ENCODE data around the gene GCAT.

Gene GCAT

GRCh38 chr22:37801946-37802309, 5.8 kb upstream of the GCAT start:
- Mint-ChIP-seq H3K36me3 (no peaks in the 10 kb centered on the region), H3K27ac (no peak overlapping the region), H3K4me3 (peak overlapping the region; percentile 29), H3K9me3 (no peaks in the 10 kb centered on the region), H3K27me3 (peaks cover 44% of the 10 kb centered on the region), H3K4me1 (peaks cover 49% of the 10 kb centered on the region)
- no peak for ATAC-seq

- H3K27ac Mint-ChIP-seq: no peak overlapping the region
- peaks cover 53% of the 10 kb centered on the region for H3K4me1 Mint-ChIP-seq
- H3K27me3 Mint-ChIP-seq: peaks cover 50% of the 10 kb centered on the region
- no peaks in the 10 kb centered on the region for H3K36me3 Mint-ChIP-seq
- no peak for ATAC-seq
- H3K4me3 Mint-ChIP-seq: peak overlapping the region; percentile 62
- H3K9me3 Mint-ChIP-seq: no peaks in the 10 kb centered on the region
Measured at GRCh38 chr22:37802310-37803194, 5.2 kb upstream of the GCAT start.

DNA sequence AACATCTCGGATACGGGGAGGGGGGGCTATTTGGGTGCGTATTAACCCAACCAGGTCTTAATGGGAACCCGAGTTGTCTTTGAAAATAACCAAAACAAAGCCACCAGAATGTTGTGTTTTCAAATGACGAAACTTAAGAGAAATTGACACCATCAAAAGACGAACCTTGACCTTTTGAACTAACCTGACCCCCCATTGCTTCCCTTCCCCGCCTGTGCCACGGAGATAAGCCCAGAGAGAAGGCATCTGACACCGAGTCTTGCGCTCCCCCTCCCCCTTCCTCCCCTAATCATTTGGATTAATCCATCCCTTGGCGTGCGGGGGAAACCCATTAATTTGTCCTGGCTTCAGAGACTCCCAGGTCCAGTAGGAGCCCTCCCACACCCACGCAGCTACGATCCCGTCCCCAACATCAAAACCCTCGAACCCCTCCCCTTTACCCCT, 4.5 kb upstream of the GCAT start:
- H3K27ac Mint-ChIP-seq: no peak overlapping the region
- H3K9me3 Mint-ChIP-seq: no peaks in the 10 kb centered on the region
- no peak for ATAC-seq
- H3K4me3 Mint-ChIP-seq: peak overlapping the region; percentile 62
- H3K4me1 Mint-ChIP-seq: peaks cover 53% of the 10 kb centered on the region
- no peaks in the 10 kb centered on the region for H3K36me3 Mint-ChIP-seq
- peaks cover 57% of the 10 kb centered on the region for H3K27me3 Mint-ChIP-seq

- peaks cover 53% of the 10 kb centered on the region for H3K4me1 Mint-ChIP-seq
- H3K27me3 Mint-ChIP-seq: peaks cover 63% of the 10 kb centered on the region
- H3K27ac Mint-ChIP-seq: peak overlapping the region; percentile 63
Measured at GRCh38 chr22:37803639-37804351, 3.9 kb upstream of the GCAT start.

GRCh38 chr22:37804352-37804880, 3.3 kb upstream of the GCAT start:
- Mint-ChIP-seq H3K9me3 (no peaks in the 10 kb centered on the region), H3K27ac (peak overlapping the region; percentile 63), H3K36me3 (no peaks in the 10 kb centered on the region), H3K4me1 (peaks cover 53% of the 10 kb centered on the region), H3K4me3 (peak overlapping the region; percentile 64), H3K27me3 (peaks cover 69% of the 10 kb centered on the region)
- peak; percentile 51 for ATAC-seq

More at GRCh38 chr22:37803639-37804351, 3.9 kb upstream of the GCAT start:
- no peak for ATAC-seq
- Mint-ChIP-seq H3K36me3 (no peaks in the 10 kb centered on the region), H3K9me3 (no peaks in the 10 kb centered on the region), H3K4me3 (peak overlapping the region; percentile 64)

DNA sequence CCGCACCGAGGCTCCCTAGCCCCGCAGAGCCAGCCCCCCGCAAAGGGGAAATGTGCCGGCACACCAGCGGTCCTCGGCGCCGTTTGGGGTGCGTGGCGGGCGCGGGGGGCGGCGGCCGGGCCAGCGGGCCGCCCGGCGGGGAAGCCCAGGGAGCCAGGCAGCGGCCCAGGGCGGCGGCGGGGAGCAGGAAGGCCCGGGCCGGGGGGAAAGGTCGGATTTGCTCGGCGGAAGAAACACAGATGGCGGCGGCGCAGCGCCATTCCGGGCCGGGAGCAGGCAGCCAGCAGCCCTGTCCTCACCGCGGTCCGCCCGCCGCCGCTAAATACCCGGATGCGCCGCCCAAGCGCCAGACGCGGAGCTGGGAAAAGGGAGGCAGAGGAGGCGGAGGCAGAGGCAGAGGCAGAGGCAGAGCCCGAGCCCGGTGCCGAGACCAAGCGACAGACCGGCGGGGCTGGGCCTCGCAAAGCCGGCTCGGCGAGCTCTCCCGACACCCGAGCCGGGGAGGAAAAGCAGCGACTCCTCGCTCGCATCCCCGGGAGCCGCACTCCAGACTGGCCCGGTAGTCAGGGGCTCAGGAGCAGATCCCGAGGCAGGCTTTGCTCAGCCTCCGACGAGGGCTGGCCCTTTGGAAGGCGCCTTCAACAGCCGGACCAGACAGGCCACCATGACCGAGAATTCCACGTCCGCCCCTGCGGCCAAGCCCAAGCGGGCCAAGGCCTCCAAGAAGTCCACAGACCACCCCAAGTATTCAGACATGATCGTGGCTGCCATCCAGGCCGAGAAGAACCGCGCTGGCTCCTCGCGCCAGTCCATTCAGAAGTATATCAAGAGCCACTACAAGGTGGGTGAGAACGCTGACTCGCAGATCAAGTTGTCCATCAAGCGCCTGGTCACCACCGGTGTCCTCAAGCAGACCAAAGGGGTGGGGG, 2.6 kb upstream of the GCAT start:
- no peaks in the 10 kb centered on the region for H3K36me3 Mint-ChIP-seq
- H3K27me3 Mint-ChIP-seq: peaks cover 76% of the 10 kb centered on the region
- peak overlapping the region; percentile 63 for H3K27ac Mint-ChIP-seq
- H3K4me3 Mint-ChIP-seq: peak overlapping the region; percentile 64
- H3K9me3 Mint-ChIP-seq: no peaks in the 10 kb centered on the region
- peak; percentile 18 for ATAC-seq
- H3K4me1 Mint-ChIP-seq: peaks cover 53% of the 10 kb centered on the region

DNA sequence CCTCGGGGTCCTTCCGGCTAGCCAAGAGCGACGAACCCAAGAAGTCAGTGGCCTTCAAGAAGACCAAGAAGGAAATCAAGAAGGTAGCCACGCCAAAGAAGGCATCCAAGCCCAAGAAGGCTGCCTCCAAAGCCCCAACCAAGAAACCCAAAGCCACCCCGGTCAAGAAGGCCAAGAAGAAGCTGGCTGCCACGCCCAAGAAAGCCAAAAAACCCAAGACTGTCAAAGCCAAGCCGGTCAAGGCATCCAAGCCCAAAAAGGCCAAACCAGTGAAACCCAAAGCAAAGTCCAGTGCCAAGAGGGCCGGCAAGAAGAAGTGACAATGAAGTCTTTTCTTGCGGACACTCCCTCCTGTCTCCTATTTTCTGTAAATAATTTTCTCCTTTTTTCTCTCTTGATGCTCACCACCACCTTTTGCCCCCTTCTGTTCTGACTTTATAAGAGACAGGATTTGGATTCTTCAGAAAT, 1.9 kb upstream of the GCAT start:
- Mint-ChIP-seq H3K4me1 (peaks cover 53% of the 10 kb centered on the region), H3K4me3 (peak overlapping the region; percentile 13), H3K27me3 (peaks cover 77% of the 10 kb centered on the region), H3K9me3 (no peaks in the 10 kb centered on the region), H3K27ac (no peak overlapping the region), H3K36me3 (no peaks in the 10 kb centered on the region)
- no peak for ATAC-seq

DNA sequence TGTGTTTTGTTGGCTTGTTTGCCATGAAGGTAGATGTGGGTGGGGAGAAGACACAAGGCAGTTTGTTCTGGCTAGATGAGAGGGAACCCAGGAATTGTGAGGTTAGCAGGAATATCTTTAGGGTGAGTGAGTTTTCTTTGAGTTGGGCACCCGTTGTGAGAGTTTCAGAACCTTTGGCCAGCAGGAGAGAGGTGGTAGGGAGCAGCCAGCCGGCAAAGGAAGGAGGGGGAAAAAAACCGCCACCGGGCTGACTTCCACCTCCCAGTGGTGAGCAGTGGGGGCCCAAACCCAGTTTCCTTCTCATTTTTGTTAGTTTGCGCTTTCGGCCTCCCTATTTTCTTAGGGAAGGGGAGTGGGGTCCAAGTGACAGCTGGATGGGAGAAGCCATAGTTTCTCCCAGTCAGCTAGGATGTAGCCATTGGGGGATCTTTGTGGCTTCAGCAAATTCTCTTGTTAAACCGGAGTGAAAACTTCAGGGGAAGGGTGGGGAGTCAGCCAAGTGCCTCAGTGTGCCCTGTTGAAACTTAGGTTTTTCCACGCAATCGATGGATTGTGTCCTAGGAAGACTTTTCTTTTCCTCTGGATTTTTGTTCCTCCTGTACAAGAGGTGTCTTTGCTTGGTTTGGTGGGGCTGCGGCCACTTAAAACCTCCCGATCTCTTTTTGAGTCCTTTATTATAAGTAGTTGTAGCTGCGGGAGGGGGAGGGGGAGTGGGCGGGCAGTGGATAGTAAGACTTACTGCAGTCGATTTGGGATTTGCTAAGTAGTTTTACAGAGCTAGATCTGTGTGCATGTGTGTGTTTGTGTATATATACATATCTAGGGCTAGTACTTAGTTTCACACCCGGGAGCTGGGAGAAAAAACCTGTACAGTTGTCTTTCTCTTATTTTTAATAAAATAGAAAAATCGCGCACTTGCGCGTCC, 1.1 kb upstream of the GCAT start:
- peaks cover 53% of the 10 kb centered on the region for H3K4me1 Mint-ChIP-seq
- H3K27me3 Mint-ChIP-seq: peaks cover 77% of the 10 kb centered on the region
- no peaks in the 10 kb centered on the region for H3K36me3 Mint-ChIP-seq
- no peak overlapping the region for H3K27ac Mint-ChIP-seq
- no peak for ATAC-seq
- peak overlapping the region; percentile 13 for H3K4me3 Mint-ChIP-seq
- H3K9me3 Mint-ChIP-seq: no peaks in the 10 kb centered on the region

DNA sequence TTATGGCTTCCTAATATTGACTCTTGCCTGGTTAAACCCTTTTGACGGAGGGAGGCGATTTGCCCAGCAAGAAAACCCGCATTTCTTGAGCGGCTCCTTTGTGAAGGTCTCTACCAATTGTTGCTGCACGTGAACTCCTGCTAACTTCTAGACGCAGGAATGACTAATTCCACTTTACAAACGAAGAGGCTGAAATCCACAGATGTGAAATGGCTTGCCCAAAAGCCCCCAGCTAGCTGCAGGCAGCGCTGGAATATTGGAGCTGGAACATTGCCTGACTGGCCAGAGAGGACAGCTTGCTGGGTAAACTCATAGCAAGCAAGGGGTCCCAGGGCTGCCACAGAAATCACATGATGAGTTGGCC, 542 bp downstream of the GCAT start:
- H3K9me3 Mint-ChIP-seq: no peaks in the 10 kb centered on the region
- H3K4me3 Mint-ChIP-seq: peak overlapping the region; percentile 60
- H3K27ac Mint-ChIP-seq: no peak overlapping the region
- H3K36me3 Mint-ChIP-seq: no peaks in the 10 kb centered on the region
- H3K27me3 Mint-ChIP-seq: peaks cover 81% of the 10 kb centered on the region
- no peak for ATAC-seq
- peaks cover 44% of the 10 kb centered on the region for H3K4me1 Mint-ChIP-seq

GRCh38 chr22:37809672-37810333, 2.1 kb downstream of the GCAT start:
- Mint-ChIP-seq H3K4me1 (peaks cover 30% of the 10 kb centered on the region), H3K4me3 (no peak overlapping the region)

DNA sequence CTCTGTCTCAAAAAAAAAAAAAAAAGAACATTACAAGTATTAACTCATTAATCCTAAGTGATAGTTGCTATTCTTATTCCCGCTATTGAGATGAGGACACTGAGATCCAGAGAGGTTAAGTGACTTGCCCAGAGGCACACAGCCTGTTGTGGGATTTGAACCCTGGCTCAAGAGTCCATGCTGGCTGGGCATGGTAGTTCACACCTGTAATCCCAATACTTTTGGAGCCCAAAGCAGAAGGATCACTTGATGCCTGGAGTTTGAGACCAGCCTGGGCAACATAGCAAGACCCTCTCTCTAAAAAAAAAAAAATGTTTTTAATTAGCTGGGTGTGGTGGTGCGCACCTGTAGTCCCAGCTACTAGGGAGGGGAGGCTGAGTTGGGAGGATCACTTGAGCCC, 4.1 kb downstream of the GCAT start:
- Mint-ChIP-seq H3K4me1 (peaks cover 15% of the 10 kb centered on the region), H3K4me3 (no peak overlapping the region), H3K36me3 (no peaks in the 10 kb centered on the region), H3K27me3 (peaks cover 76% of the 10 kb centered on the region), H3K27ac (no peak overlapping the region), H3K9me3 (no peaks in the 10 kb centered on the region)
- ATAC-seq: no peak

More at GRCh38 chr22:37809672-37810333, 2.1 kb downstream of the GCAT start:
- ATAC-seq: no peak
- H3K27ac Mint-ChIP-seq: no peak overlapping the region
- H3K27me3 Mint-ChIP-seq: peaks cover 75% of the 10 kb centered on the region
- H3K36me3 Mint-ChIP-seq: no peaks in the 10 kb centered on the region
- no peaks in the 10 kb centered on the region for H3K9me3 Mint-ChIP-seq

GRCh38 chr22:37812869-37813678, 5.3 kb downstream of the GCAT start:
- H3K9me3 Mint-ChIP-seq: no peaks in the 10 kb centered on the region
- no peaks in the 10 kb centered on the region for H3K36me3 Mint-ChIP-seq
- peaks cover 65% of the 10 kb centered on the region for H3K27me3 Mint-ChIP-seq
- H3K4me3 Mint-ChIP-seq: no peak overlapping the region
- no peak overlapping the region for H3K27ac Mint-ChIP-seq
- peaks cover 14% of the 10 kb centered on the region for H3K4me1 Mint-ChIP-seq
- no peak for ATAC-seq

GRCh38 chr22:37815593-37815992, 7.9 kb downstream of the GCAT start:
- H3K9me3 Mint-ChIP-seq: no peaks in the 10 kb centered on the region
- H3K36me3 Mint-ChIP-seq: no peaks in the 10 kb centered on the region
- peaks cover 17% of the 10 kb centered on the region for H3K4me1 Mint-ChIP-seq
- no peak overlapping the region for H3K27ac Mint-ChIP-seq
- peaks cover 52% of the 10 kb centered on the region for H3K27me3 Mint-ChIP-seq
- no peak overlapping the region for H3K4me3 Mint-ChIP-seq
- no peak for ATAC-seq
